GM12873 (cell line): Measurements from ENCODE around the gene ABCA3.

ENCODE experiments used
- CTCF ChIP-seq: IDR thresholded peaks from 2 replicates; pipeline ENCODE4 v1.5.1; 2012; ENCODE audit warnings: low read depth, mild to moderate bottlenecking, moderate library complexity, low read length, control low read depth; ENCODE audit not compliant: insufficient read depth; ENCODE audit errors: missing control alignments

Gene ABCA3

GRCh38 chr16:2340564-2341455, at the start of gene ABCA3:
Gene ABCA3 (minus strand): TSS chr16:2340728. CDS start chr16:2326466, 14,262 bp downstream.
- TF ChIP-seq CTCF = peak; percentile 97

- no peak for TF ChIP-seq CTCF
Observed at GRCh38 chr16:2388875-2389433, 48.4 kb upstream of the ABCA3 start.

- TF ChIP-seq CTCF = no peak
Observed at GRCh38 chr16:2388139-2388874, 47.8 kb upstream of the ABCA3 start.

DNA sequence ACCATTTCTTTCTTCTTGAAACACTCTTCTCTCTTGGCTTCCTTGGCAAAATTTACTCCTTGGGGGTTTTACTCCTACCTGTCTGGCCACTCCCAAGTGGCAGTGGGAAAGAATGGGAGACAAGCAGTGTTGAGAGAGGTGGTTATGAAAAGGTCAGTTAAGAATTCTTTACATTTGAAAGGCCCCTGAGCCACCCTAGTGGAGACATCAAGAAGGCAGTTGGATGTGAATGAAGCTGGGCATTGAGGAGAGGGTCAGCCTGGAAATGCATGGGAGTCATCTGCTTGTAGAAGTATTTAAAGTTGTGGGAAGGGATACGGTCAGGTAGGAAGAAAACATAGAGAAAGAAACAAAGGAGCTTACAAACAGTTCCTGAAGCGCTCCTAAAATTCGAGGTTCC, 46.5 kb upstream of the ABCA3 start:
- TF ChIP-seq CTCF = peak; percentile 20

DNA sequence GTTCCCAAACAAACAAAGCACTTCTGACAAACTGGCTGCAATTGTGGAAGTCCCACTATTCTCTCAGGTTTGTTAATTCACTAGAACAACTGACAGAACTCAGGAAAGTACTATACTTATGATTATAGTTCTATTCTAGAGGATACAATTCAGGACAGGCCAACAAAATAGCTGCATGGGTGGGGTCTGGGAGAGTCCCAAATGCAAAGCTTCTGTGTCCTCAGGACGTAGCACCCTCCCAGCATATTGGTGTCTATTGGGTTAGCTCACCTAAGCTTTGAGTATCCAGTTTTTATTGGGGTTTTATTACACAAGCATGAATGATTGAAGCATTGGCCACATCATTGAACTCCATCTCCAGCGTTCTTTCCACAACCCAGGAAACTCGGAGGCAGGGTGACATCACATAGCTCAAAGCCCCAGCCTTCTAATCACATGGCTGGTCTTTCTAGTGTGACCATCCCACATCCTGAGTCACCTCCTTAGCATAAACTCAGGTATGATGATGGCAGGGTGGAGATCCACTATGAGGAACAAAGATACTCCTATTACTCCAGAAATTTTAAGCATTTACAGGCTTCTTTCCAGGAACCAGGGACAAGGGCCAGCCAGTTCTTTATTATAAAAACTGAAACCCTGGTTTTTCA, 44.8 kb upstream of the ABCA3 start:
- no peak for TF ChIP-seq CTCF

GRCh38 chr16:2384426-2384825, 43.9 kb upstream of the ABCA3 start:
- no peak for TF ChIP-seq CTCF
